Astrocyte (in vitro differentiated cells and primary cell): Measurements from ENCODE around the gene BANP.
"Not testable (repeated sequence)": the region's sequence is repeated elsewhere in the genome, so short reads cannot be mapped to it uniquely, and the experiment has no call there.

Experiments used
- EZH2 ChIP-seq: IDR thresholded peaks from 2 replicates; pipeline ENCODE4 v1.6.1; 2012; ENCODE audit warnings: mild to moderate bottlenecking, low read length, inconsistent platforms; ENCODE audit not compliant: insufficient read depth
- TF ChIP-seq, protein P1 (sequence below): IDR thresholded peaks from 2 replicates; pipeline ENCODE4 v1.5.1; 2011; ENCODE audit warnings: low read depth, mild to moderate bottlenecking, inconsistent platforms, low read length, moderate library complexity; ENCODE audit not compliant: insufficient read depth

- TF ChIP-seq, protein P1, sequence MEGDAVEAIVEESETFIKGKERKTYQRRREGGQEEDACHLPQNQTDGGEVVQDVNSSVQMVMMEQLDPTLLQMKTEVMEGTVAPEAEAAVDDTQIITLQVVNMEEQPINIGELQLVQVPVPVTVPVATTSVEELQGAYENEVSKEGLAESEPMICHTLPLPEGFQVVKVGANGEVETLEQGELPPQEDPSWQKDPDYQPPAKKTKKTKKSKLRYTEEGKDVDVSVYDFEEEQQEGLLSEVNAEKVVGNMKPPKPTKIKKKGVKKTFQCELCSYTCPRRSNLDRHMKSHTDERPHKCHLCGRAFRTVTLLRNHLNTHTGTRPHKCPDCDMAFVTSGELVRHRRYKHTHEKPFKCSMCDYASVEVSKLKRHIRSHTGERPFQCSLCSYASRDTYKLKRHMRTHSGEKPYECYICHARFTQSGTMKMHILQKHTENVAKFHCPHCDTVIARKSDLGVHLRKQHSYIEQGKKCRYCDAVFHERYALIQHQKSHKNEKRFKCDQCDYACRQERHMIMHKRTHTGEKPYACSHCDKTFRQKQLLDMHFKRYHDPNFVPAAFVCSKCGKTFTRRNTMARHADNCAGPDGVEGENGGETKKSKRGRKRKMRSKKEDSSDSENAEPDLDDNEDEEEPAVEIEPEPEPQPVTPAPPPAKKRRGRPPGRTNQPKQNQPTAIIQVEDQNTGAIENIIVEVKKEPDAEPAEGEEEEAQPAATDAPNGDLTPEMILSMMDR: not testable (repeated sequence)
- not testable (repeated sequence) for TF ChIP-seq EZH2
Measured at GRCh38 chr16:88091972-88092302, 140.7 kb downstream of the BANP start.
